Ovary (tissue), 3 donors: ENCODE results near the gene GRID2.

Experiments
- CTCF ChIP-seq, 3 donors: fragments of 450-650 bp in 2 of 3; fragments of 200-600 bp in 1 of 3; IDR thresholded peaks; one replicate each; pipeline versions ENCODE4 v1.5.1 to v1.8.0; 2016 to 2022; ENCODE audit warnings: antibody characterized with exemption in 3 of 3, mild to moderate bottlenecking in 1 of 3
- POLR2A ChIP-seq: fragments of 450-650 bp; IDR thresholded peaks from one replicate; pipeline ENCODE4 v1.6.1; 2017; ENCODE audit warnings: antibody characterized with exemption, mild to moderate bottlenecking, moderate library complexity
- donor health status: DM: no; HTN: no; CAD: no.

GRCh38 chr4:93791570-93792195, 1487.9 kb downstream of the GRID2 start:
- peak in 2 of 3 donors; percentile 26 to 53 for TF ChIP-seq CTCF (IDR thresholded peaks at IDR 0.05)
- no peak for TF ChIP-seq POLR2A
